ENCODE measurements around the gene SBF2.

Gene SBF2

DNA sequence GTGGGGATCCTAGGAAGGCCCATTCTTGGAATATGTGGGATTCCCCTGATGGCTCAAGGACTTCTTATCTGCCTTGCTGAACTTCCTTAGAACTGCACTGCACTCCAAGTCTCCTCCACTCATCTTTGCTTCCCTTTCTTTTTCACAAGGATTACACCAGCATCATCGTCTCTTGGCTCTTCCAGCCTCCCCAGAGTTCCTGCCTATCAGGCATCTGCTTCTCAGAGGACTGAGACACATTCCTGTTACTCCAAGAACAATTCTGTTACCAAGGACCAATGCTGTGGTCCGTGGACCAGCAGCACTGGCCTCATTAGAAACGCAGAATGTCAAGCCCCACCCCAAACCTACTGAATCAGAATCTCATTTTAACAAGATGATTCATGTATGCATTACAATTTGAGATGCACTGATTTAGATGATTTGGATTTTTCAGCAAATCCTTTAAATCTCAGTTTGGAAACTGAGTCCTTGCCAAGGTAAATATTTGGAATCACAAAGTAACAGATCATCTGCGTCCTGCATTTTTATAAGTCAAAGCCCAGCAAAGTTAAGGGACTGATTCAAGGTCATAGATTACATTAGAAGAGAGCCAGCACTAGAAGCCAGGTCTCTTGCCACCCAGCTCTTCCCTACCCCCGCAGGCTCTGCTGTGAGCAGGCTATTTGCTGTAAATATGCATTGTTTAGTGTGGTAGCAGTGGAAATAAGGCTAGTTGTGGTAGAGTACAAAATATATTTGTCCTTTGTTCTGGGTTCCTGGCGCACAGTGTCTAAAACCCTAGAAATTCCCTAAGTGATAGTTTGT, 519.2 kb downstream of the SBF2 start:
- H3K4me1 ChIP-seq (ENCODE audit: insufficient read depth, low read length): peaks cover 16% of the 10 kb centered on the region

GRCh38 chr11:9774109-9774508, 519.9 kb downstream of the SBF2 start:
- Histone ChIP-seq H3K9ac (ENCODE audit: low read depth, low read length) (no peak overlapping the region), H3K9me3 (ENCODE audit: control insufficient read depth, insufficient read depth, low read length) (no peaks in the 10 kb centered on the region), H3K36me3 (ENCODE audit: insufficient read depth, low read length) (peaks cover under 1% of the 10 kb centered on the region; the same call in 1 of the 2 replicates), H3K4me1 (ENCODE audit: insufficient read depth, low read length) (peaks cover 16% of the 10 kb centered on the region)

More for the DNA sequence above, 519.2 kb downstream of the SBF2 start:
- Histone ChIP-seq H3K9ac (ENCODE audit: low read depth, low read length) (no peak overlapping the region), H3K9me3 (ENCODE audit: control insufficient read depth, insufficient read depth, low read length) (no peaks in the 10 kb centered on the region), H3K36me3 (ENCODE audit: insufficient read depth, low read length) (peaks cover 7% of the 10 kb centered on the region)

GRCh38 chr11:9773524-9773923, 520.5 kb downstream of the SBF2 start:
- Histone ChIP-seq H3K36me3 (ENCODE audit: insufficient read depth, low read length) (no peaks in the 10 kb centered on the region; the same call in 1 of the 2 replicates), H3K9me3 (ENCODE audit: control insufficient read depth, insufficient read depth, low read length) (no peaks in the 10 kb centered on the region), H3K9ac (ENCODE audit: low read depth, low read length) (no peak overlapping the region), H3K4me1 (ENCODE audit: insufficient read depth, low read length) (peaks cover 16% of the 10 kb centered on the region)

GRCh38 chr11:9772218-9772617, 521.8 kb downstream of the SBF2 start:
- peaks cover 16% of the 10 kb centered on the region for H3K4me1 ChIP-seq (ENCODE audit: insufficient read depth, low read length)
- H3K9ac ChIP-seq (ENCODE audit: low read depth, low read length): no peak overlapping the region
- no peaks in the 10 kb centered on the region for H3K9me3 ChIP-seq (ENCODE audit: control insufficient read depth, insufficient read depth, low read length)
- H3K36me3 ChIP-seq (ENCODE audit: insufficient read depth, low read length): no peaks in the 10 kb centered on the region

DNA sequence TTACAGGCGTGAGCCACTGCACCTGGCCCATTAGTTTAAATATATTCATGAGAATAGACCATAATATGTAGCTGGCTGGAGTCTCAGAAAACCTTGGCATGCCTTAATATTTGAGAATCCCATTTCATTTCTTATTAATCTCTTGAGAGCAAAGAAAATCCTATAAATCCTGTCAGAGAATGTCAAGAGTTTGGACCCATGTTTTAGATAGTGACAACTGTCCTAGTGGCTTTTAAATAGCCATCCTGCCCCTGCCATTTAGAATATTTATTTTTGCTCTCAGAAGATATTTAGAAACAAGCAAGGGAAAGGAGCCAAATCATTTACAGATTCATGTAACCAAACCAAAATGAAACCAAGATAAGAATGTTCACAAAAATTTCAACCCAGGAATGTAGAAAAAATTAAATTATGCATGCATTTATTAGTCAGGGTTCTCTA, 522.9 kb downstream of the SBF2 start:
- no peaks in the 10 kb centered on the region for H3K36me3 ChIP-seq (ENCODE audit: insufficient read depth, low read length)
- no peaks in the 10 kb centered on the region for H3K9me3 ChIP-seq (ENCODE audit: control insufficient read depth, insufficient read depth, low read length)
- H3K9ac ChIP-seq (ENCODE audit: low read depth, low read length): no peak overlapping the region
- H3K4me1 ChIP-seq (ENCODE audit: insufficient read depth, low read length): peaks cover 18% of the 10 kb centered on the region

- Histone ChIP-seq H3K9ac (ENCODE audit: low read depth, low read length) (no peak overlapping the region), H3K9me3 (ENCODE audit: control insufficient read depth, insufficient read depth, low read length) (no peaks in the 10 kb centered on the region), H3K36me3 (ENCODE audit: insufficient read depth, low read length) (no peaks in the 10 kb centered on the region), H3K4me1 (ENCODE audit: insufficient read depth, low read length) (peaks cover 20% of the 10 kb centered on the region)
Observed at GRCh38 chr11:9769621-9770020, 524.4 kb downstream of the SBF2 start.

DNA sequence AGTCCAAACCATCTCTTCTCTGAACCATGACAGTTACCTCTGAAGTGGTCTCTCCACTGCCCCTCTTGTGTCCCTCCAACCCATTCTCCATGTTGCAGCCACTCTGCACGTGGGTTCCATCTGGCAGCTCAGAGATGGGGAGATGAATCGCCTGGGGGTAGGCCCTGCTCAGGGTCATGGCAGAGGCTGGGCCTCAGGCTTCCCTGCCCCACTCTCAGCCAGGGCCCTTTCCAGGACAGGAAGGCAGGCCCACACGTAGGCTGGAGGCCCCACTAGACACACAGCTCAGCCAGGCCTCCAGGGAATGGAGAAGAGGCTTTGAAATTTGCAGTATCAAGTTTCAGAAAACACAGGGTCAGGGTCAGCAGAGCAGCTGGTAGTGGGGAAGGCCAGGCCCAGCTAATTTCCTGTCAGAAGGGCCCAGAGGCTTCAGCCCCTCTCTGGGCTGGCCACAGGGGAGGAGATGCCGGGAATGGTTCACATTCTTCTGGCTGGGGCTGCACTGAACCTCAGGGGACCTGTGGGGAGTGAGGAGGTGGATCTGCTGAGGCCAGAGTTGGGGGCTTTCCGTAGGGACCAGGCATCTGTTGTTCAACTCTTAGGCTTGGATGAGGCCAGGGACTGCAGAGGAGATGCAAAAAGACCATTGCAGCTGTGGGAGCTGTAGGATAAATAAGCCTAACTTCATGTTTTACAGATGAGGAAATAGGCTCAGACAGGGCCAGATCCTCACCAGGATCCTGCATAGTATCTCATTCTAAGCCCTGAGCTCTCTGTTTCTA, 528.5 kb downstream of the SBF2 start:
- no peaks in the 10 kb centered on the region for H3K9me3 ChIP-seq (ENCODE audit: control insufficient read depth, insufficient read depth, low read length)
- H3K36me3 ChIP-seq (ENCODE audit: insufficient read depth, low read length): no peaks in the 10 kb centered on the region
- no peak overlapping the region for H3K9ac ChIP-seq (ENCODE audit: low read depth, low read length)
- peaks cover 17% of the 10 kb centered on the region; the same call in 1 of the 2 replicates for H3K4me1 ChIP-seq (ENCODE audit: insufficient read depth, low read length)

DNA sequence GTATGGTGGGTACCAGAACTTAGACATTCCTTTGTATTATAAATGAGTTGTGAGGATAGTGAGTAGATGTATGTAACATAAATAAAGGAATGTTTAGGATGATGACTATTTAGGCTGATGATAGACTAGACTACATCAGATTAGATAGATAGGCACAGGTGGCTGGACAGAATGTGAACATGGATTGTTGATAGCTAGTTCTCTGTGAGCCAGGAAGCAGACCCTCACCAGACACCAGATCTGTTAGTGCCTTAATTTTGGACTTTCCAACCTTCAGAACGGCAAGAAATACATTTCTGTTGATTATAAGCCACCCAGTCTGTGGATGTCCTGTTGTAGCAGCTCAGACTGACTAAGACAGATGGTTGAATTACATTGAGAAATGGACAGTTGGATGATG, 530.7 kb downstream of the SBF2 start:
- Histone ChIP-seq H3K9me3 (ENCODE audit: control insufficient read depth, insufficient read depth, low read length) (no peaks in the 10 kb centered on the region), H3K4me1 (ENCODE audit: insufficient read depth, low read length) (peaks cover 24% of the 10 kb centered on the region; the same call in 1 of the 2 replicates), H3K9ac (ENCODE audit: low read depth, low read length) (no peak overlapping the region), H3K36me3 (ENCODE audit: insufficient read depth, low read length) (no peaks in the 10 kb centered on the region)

GRCh38 chr11:9762531-9762930, 531.5 kb downstream of the SBF2 start:
- Histone ChIP-seq H3K9ac (ENCODE audit: low read depth, low read length) (no peak overlapping the region), H3K36me3 (ENCODE audit: insufficient read depth, low read length) (no peaks in the 10 kb centered on the region), H3K9me3 (ENCODE audit: control insufficient read depth, insufficient read depth, low read length) (no peaks in the 10 kb centered on the region), H3K4me1 (ENCODE audit: insufficient read depth, low read length) (peaks cover 27% of the 10 kb centered on the region; the same call in 1 of the 2 replicates)

- Histone ChIP-seq H3K36me3 (ENCODE audit: insufficient read depth, low read length) (no peaks in the 10 kb centered on the region), H3K4me1 (ENCODE audit: insufficient read depth, low read length) (peaks cover 33% of the 10 kb centered on the region; the same call in 1 of the 2 replicates), H3K9ac (ENCODE audit: low read depth, low read length) (no peak overlapping the region), H3K9me3 (ENCODE audit: control insufficient read depth, insufficient read depth, low read length) (no peaks in the 10 kb centered on the region)
Observed at GRCh38 chr11:9761441-9761945, 532.5 kb downstream of the SBF2 start.

DNA sequence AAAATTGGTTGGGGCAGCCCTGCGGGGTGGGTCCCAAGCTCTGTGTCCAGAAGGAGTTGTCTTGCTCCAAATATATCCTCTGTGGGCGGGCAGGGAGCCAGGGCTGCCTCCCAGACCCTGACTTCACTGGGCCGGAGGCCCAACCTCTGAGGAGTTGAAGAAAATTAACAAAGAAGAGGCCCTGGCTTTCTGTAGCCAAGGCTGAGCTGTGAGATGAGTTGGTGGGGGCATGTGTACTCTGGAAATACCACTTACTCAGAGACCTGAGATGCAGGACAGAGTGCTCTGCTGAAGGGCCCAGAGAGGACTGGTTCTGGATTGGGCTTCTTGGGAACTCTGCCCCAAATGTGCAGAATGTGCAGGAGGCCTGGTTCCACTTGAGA, 533.8 kb downstream of the SBF2 start:
- Histone ChIP-seq H3K36me3 (ENCODE audit: insufficient read depth, low read length) (no peaks in the 10 kb centered on the region), H3K9ac (ENCODE audit: low read depth, low read length) (no peak overlapping the region), H3K4me1 (ENCODE audit: insufficient read depth, low read length) (peaks cover 25% of the 10 kb centered on the region; the same call in 1 of the 2 replicates), H3K9me3 (ENCODE audit: control insufficient read depth, insufficient read depth, low read length) (no peaks in the 10 kb centered on the region)

GRCh38 chr11:9759519-9760192, 534.4 kb downstream of the SBF2 start:
- Histone ChIP-seq H3K4me1 (ENCODE audit: insufficient read depth, low read length) (peaks cover 20% of the 10 kb centered on the region; the same call in 1 of the 2 replicates), H3K9ac (ENCODE audit: low read depth, low read length) (peak overlapping the region; percentile 65; the same call in 1 of the 2 replicates), H3K36me3 (ENCODE audit: insufficient read depth, low read length) (no peaks in the 10 kb centered on the region), H3K9me3 (ENCODE audit: control insufficient read depth, insufficient read depth, low read length) (no peaks in the 10 kb centered on the region)

DNA sequence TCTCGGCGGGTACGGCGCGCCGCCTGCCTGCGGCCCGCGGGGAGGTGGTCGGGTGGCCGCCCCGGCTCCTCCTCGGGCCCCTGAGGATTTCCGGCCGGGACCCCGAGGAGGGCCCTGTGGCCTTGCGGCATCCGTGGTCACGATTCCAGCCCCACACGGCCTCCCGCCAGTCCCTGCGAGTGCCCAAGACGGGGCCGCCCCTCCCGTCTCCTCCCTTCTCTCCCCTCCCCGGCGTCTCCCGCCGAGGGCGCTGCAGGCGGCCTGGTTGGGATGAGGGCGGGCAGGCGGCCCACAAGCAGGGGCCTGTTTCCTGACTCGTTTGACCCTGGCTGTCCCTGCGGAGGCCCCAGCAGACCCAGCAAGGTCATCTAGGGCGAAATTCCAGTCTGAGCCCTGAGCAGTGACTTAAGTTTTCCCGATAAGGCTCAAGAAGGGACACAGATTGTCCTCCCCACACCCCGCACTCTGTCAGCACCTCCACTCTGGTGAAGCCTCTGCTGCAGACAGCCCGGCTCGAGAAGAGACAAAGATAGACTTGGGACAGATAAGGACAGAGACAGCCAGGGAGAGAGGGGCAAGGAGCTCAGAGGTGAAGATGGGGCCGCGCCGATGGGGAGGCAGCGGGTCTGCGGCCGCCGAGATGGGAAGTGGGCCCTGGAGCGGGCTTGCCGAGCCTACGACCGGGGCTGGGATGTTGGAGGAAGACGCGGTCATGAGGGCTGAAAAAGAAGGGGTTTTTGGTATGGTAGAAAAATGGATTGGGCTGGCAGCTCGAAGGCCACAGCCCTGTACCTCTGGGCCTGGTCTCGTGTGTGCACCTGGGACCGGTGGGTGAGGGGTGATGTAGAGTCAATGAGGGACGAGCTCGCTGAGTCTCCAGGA, 535.1 kb downstream of the SBF2 start:
- H3K9ac ChIP-seq (ENCODE audit: low read depth, low read length): peak overlapping the region; percentile 65
- peaks cover 20% of the 10 kb centered on the region; the same call in 1 of the 2 replicates for H3K4me1 ChIP-seq (ENCODE audit: insufficient read depth, low read length)
- H3K36me3 ChIP-seq (ENCODE audit: insufficient read depth, low read length): no peaks in the 10 kb centered on the region
- no peaks in the 10 kb centered on the region for H3K9me3 ChIP-seq (ENCODE audit: control insufficient read depth, insufficient read depth, low read length)

Measured in ES-I3 (cell line).